ENCODE data around the gene TFEB.

Gene TFEB

GRCh38 chr6:41638935-41639808, 96.2 kb downstream of the TFEB start:
- no peak for DNase-seq (ENCODE audit: low read depth in 2 of 2)

- no peak for DNase-seq (ENCODE audit: low read depth in 2 of 2)
Measured at GRCh38 chr6:41638002-41638934, 97.1 kb downstream of the TFEB start, which contains the start of gene MDFI. TSS of gene MDFI (plus strand) at chr6:41638468. CDS start at chr6:41638750, 282 bp downstream.

DNA sequence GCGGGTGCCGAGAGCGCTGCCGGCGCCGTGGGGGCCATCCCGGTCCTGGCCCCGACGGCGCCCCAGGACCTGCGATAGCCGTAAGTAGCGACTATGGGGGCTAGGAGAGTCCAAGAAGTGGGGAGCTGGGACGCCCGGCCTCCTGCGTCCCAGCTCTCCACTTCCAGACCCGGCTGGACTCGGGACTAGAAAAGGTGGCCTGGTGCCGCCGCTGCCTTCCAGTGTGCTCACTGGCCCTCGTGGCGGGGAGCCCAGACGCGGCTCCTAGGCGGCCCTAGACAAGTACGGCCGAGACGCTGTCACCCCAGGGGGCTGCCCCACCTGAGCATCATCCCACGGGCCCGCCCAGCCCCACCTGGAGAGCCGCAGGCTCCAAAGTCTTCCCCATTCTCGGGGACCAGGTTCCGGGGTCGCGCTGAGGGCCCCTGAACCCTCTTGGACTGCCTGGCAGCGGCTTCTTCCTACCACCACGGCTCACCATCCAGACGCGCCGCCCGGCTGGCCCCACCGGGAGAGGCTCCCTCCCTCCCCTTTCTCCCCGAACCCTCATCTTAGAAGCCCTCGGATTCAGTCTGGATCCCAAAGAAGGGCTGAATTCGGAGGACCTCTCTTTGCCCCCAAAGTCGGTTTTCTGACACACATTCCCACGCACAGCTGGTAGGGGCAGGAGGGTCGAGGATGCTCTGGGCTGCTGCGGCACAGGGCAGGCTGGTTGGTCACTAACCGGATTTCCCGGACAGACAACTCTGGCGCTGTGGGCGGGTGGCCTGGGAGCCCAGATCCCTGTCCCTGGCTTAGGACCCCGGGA, 98.0 kb downstream of the TFEB start:
- no peak for DNase-seq (ENCODE audit: low read depth in 2 of 2)

GRCh38 chr6:41636833-41637193, 98.6 kb downstream of the TFEB start:
- DNase-seq (ENCODE audit: low read depth in 2 of 2): no peak

DNA sequence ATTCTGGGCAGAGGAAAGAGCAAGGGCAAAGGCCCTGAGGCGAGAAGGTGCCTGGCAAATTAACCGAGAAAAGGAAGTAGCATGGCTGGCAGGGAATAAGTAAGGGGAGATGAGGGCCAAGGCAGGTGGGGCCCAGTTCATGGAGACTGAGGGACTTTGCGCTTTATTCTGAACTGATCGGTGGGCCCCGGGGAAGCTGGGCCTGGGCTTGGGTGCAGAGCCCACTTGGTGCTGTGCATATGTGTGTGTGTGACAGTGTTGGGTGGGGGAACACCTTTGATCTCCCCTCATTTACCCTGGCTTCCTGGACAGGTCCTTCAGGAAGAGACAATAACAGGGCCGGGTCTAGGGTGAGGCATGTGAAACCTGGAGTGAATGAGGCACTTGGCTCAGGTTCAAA, 100.0 kb downstream of the TFEB start:
- DNase-seq (ENCODE audit: low read depth in 2 of 2): no peak

DNA sequence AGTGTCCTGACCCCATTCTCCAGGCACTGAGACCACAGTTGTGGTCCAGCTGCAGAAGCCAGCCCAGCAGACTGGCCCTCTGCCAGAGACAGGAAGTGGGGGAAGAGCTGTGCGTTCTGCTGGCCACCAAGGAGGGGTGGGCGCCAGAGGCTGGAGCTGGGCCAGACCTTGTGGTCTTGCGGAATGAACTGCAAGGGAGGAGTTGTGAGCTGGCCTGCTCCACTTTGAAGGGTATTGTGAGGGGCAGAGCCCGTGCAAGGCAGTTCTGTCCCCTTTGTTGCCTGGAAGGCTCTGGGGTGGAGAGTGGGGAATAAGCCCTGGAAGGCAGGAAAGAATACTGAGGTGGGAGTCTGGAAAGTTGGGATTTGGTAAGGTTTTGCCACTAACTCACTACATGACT, 100.8 kb downstream of the TFEB start:
- no peak for DNase-seq (ENCODE audit: low read depth in 2 of 2)

Data from stimulated activated CD4-positive, alpha-beta T cell treated with anti-CD3 and anti-CD28 coated beads, Interleukin-12 subunit alpha, Interleukin-12 subunit beta, amount 100 ng/mL, for 24 hours (primary cell).